Activated naive CD8-positive, alpha-beta T cell treated with anti-CD3 and anti-CD28 coated beads, Interleukin-2, amount 10 ng/mL, durations not matched to agents 7 days and 5 days (primary cell): Measurements from ENCODE around the gene RNF152. TPM values are rescaled to one million over a fixed set of nuclear protein-coding genes. Genes with fewer than 3 reads are reported as not detected.

ENCODE experiments used
- ATAC-seq: fragments of 150-1000 bp; cut with Tn5 transposase; one replicate; pipeline ENCODE4 v1.10.0; 2021; ENCODE audit warnings: low read depth, moderate library complexity
- POLR2A ChIA-PET: fragments of 350-600 bp; sonication (Branson Sonifier 250); formaldehyde crosslinking; loops from one replicate; lab custom pipeline; 2021; ENCODE audit warnings: antibody characterized with exemption; lab: Charles Lee
- DNase-seq: peaks from one replicate; pipeline ENCODE4 v3.0.0; 2021
- H3K27ac Mint-ChIP-seq: one replicate; pipeline ENCODE4 v1.8.0; 2022; ENCODE audit warnings: mild to moderate bottlenecking, mixed read lengths
- H3K27me3 Mint-ChIP-seq: one replicate; pipeline ENCODE4 v1.8.0; 2022; ENCODE audit warnings: mild to moderate bottlenecking, moderate library complexity, mixed read lengths
- H3K36me3 Mint-ChIP-seq: one replicate; pipeline ENCODE4 v1.8.0; 2021; ENCODE audit warnings: mild to moderate bottlenecking, mixed read lengths
- H3K4me1 Mint-ChIP-seq: one replicate; pipeline ENCODE4 v1.8.0; 2021; ENCODE audit warnings: mixed read lengths
- H3K4me3 Mint-ChIP-seq: one replicate; pipeline ENCODE4 v1.8.0; 2022; ENCODE audit warnings: mild to moderate bottlenecking, moderate library complexity, mixed read lengths
- H3K9me3 Mint-ChIP-seq: one replicate; pipeline ENCODE4 v1.8.0; 2021; ENCODE audit warnings: mixed read lengths
- total RNA-seq, 2 experiments: library from RNA; stranded (reverse); gene quantifications; one replicate each; pipeline ENCODE4 v1.2.3, GENCODE V29; 2021

Gene RNF152
- total RNA-seq, 2 experiments from 2014 or later, result 0.17 to 0.23 TPM

GRCh38 chr18:61890344-61890743 lies 2.5 kb downstream of the RNF152 start:
- no peak for ATAC-seq
- POLR2A ChIA-PET, result no interaction called here
- Mint-ChIP-seq H3K9me3 (no peaks in the 10 kb centered on the region), H3K4me1 (peaks cover 10% of the 10 kb centered on the region), H3K4me3 (no peak overlapping the region), H3K27ac (no peak overlapping the region), H3K27me3 (peaks cover 36% of the 10 kb centered on the region), H3K36me3 (no peaks in the 10 kb centered on the region)
- DNase-seq, result no peak

GRCh38 chr18:61889541-61889940 lies 3.3 kb downstream of the RNF152 start:
- Mint-ChIP-seq H3K36me3 (no peaks in the 10 kb centered on the region), H3K4me1 (peaks cover 8% of the 10 kb centered on the region), H3K27me3 (peaks cover 30% of the 10 kb centered on the region), H3K9me3 (no peaks in the 10 kb centered on the region), H3K4me3 (no peak overlapping the region), H3K27ac (no peak overlapping the region)
- ATAC-seq (no peak), DNase-seq (no peak)
- POLR2A ChIA-PET, result no interaction called here

DNA sequence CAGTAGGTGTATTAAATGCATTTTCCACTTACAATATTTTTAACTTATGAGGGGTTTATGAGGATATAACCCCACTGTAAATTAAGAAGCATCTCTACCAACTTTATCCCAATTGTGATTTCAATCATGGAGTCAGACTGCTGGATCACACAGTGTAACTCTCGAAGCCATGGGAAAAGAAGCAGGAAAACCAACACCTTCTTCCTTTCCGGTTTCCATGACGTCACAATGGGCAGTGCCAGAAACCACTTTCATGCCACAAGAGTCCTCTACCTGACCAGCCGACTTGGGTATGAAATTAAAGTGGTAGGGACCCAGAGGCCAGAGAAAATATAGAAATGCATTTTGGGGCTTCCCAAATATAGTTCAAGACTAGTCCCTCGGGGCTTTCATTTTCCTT lies 4.2 kb downstream of the RNF152 start:
- DNase-seq (no peak), ATAC-seq (no peak)
- Mint-ChIP-seq H3K27ac (no peak overlapping the region), H3K27me3 (peaks cover 31% of the 10 kb centered on the region), H3K9me3 (no peaks in the 10 kb centered on the region), H3K36me3 (no peaks in the 10 kb centered on the region), H3K4me3 (no peak overlapping the region), H3K4me1 (peaks cover 8% of the 10 kb centered on the region)
- POLR2A ChIA-PET, result no interaction called here

GRCh38 chr18:61887838-61888237 lies 5.0 kb downstream of the RNF152 start:
- H3K4me1 Mint-ChIP-seq, result peaks cover 5% of the 10 kb centered on the region
- H3K4me3 Mint-ChIP-seq, result no peak overlapping the region
- H3K9me3 Mint-ChIP-seq, result no peaks in the 10 kb centered on the region
- peaks cover 25% of the 10 kb centered on the region for H3K27me3 Mint-ChIP-seq
- no peak overlapping the region for H3K27ac Mint-ChIP-seq
- ATAC-seq (no peak), DNase-seq (no peak)
- no peaks in the 10 kb centered on the region for H3K36me3 Mint-ChIP-seq
- POLR2A ChIA-PET, result no interaction called here

GRCh38 chr18:61883547-61883946 lies 9.3 kb downstream of the RNF152 start:
- ATAC-seq (no peak), DNase-seq (no peak)
- H3K27me3 Mint-ChIP-seq, result peaks cover 13% of the 10 kb centered on the region
- POLR2A ChIA-PET, result no interaction called here
- peaks cover 4% of the 10 kb centered on the region for H3K4me1 Mint-ChIP-seq
- H3K27ac Mint-ChIP-seq, result no peak overlapping the region
- no peak overlapping the region for H3K4me3 Mint-ChIP-seq
- no peaks in the 10 kb centered on the region for H3K36me3 Mint-ChIP-seq
- H3K9me3 Mint-ChIP-seq, result no peaks in the 10 kb centered on the region

- ATAC-seq (no peak), DNase-seq (no peak)
- peaks cover 13% of the 10 kb centered on the region for H3K27me3 Mint-ChIP-seq
- H3K27ac Mint-ChIP-seq, result no peak overlapping the region
- no peaks in the 10 kb centered on the region for H3K9me3 Mint-ChIP-seq
- no peak overlapping the region for H3K4me3 Mint-ChIP-seq
- no peaks in the 10 kb centered on the region for H3K4me1 Mint-ChIP-seq
- no peaks in the 10 kb centered on the region for H3K36me3 Mint-ChIP-seq
- POLR2A ChIA-PET, result no interaction called here
Measured at GRCh38 chr18:61882296-61883004, 10.4 kb downstream of the RNF152 start.

- Mint-ChIP-seq H3K27ac (no peak overlapping the region), H3K27me3 (peaks cover 8% of the 10 kb centered on the region), H3K4me3 (no peak overlapping the region), H3K4me1 (peaks cover 5% of the 10 kb centered on the region), H3K9me3 (no peaks in the 10 kb centered on the region), H3K36me3 (no peaks in the 10 kb centered on the region)
- ATAC-seq, result no peak
- POLR2A ChIA-PET, result no interaction called here
- DNase-seq, result no peak
Measured at GRCh38 chr18:61876899-61877298, 15.9 kb downstream of the RNF152 start.

DNA sequence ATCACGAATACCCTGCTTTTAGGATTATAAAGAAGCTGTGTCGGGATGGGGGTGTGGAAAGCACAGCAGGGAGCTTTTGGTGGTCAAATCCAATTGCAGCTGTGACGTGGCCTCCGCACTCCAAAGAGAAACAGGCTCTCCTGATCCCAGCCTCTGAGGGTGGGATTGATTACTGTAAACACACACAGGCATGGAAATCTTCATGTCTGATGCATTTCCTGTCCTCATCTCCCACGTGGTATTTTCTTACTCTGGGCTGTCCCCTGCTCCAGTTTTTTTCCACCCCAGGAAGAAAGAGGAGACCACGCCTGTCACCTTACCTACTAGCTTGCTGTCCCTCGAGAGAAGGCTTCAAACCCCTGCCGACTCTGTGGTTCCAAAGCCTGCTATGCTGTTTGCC lies 22.7 kb downstream of the RNF152 start:
- H3K4me3 Mint-ChIP-seq, result no peak overlapping the region
- POLR2A ChIA-PET, result no interaction called here
- H3K9me3 Mint-ChIP-seq, result no peaks in the 10 kb centered on the region
- peaks cover 3% of the 10 kb centered on the region for H3K27me3 Mint-ChIP-seq
- no peak overlapping the region for H3K27ac Mint-ChIP-seq
- H3K4me1 Mint-ChIP-seq, result no peaks in the 10 kb centered on the region
- no peak for DNase-seq
- H3K36me3 Mint-ChIP-seq, result no peaks in the 10 kb centered on the region
- no peak for ATAC-seq

DNA sequence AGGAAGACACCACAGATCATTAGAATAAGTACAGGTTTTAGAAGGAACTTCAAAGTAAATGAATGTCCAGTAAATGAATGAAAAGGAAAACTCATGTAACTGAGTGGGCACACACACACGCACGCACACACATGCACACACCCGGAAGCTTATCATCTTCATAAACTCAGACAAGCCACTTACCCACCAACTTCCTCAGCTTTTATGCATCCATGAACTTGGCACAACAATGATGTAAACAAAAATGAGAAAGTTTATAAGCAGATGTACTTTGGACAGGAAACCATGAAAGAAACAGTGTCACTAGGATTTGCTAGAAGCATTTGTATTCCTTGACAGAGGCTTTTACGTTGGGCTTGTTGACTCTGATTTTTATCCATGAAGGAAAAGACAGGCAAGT lies 23.2 kb downstream of the RNF152 start:
- H3K4me1 Mint-ChIP-seq, result no peaks in the 10 kb centered on the region
- H3K4me3 Mint-ChIP-seq, result no peak overlapping the region
- H3K9me3 Mint-ChIP-seq, result no peaks in the 10 kb centered on the region
- DNase-seq (no peak), ATAC-seq (no peak)
- no peaks in the 10 kb centered on the region for H3K36me3 Mint-ChIP-seq
- POLR2A ChIA-PET, result no interaction called here
- H3K27me3 Mint-ChIP-seq, result peaks cover 3% of the 10 kb centered on the region
- no peak overlapping the region for H3K27ac Mint-ChIP-seq

DNA sequence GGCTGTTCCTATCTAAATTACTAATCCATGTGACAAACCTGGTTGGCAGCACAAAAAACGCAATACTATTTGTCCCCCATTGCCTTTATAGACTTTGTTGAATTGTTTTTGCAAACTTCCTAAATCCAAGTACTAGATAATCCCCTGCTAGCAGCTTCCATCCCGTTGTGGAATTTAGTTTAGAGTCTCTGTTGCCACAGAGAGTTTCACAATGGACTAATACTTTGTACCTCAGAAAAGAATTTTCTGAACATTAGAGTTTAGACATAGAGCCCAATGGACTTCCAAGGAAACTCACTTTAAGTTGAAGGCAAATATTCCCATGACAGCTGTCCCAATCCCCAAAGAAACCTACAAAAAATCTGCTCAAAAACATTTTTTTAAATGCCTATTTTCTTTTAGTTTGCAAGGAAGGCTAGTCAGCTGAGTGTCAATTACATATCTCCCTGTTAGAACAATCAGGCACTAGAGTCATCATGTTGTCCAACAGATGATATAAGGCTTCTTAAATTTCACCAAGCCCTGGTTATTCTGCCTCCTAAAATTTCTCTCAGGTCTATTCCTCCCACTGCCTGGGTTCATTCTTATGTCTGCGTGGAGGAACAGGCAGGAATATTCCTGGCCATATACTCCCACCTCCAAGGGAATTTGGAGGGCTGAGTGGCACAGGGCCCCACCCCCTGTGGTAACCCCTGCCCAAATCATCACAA lies 27.2 kb downstream of the RNF152 start:
- Mint-ChIP-seq H3K4me3 (no peak overlapping the region), H3K36me3 (no peaks in the 10 kb centered on the region), H3K27me3 (peaks cover 6% of the 10 kb centered on the region), H3K27ac (no peak overlapping the region), H3K9me3 (no peaks in the 10 kb centered on the region), H3K4me1 (no peaks in the 10 kb centered on the region)
- ATAC-seq (no peak), DNase-seq (no peak)
- POLR2A ChIA-PET, result no interaction called here

- DNase-seq (no peak), ATAC-seq (no peak)
- Mint-ChIP-seq H3K9me3 (no peaks in the 10 kb centered on the region), H3K4me1 (no peaks in the 10 kb centered on the region), H3K27me3 (peaks cover 9% of the 10 kb centered on the region), H3K4me3 (no peak overlapping the region), H3K36me3 (no peaks in the 10 kb centered on the region), H3K27ac (no peak overlapping the region)
- POLR2A ChIA-PET, result no interaction called here
Measured at GRCh38 chr18:61861372-61861771, 31.4 kb downstream of the RNF152 start.

DNA sequence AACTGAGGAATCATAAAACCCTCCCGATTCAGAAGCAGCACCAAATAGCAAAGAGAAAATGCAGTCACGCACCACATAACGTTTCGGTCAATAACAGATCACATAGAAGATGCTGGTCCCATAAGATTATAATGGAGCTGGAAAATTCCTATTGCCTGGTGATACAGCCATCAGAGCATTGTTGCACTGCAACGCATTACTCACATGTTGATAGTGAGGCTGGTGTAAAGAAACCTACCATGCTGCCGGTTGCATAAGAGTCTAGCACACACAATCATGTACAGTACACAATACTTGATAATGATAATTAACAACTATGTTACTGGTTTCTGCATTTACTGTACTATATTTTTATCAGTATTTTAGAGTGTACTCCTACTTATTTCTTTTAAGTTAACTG lies 32.5 kb downstream of the RNF152 start:
- H3K27me3 Mint-ChIP-seq, result peaks cover 9% of the 10 kb centered on the region
- ATAC-seq (no peak), DNase-seq (no peak)
- no peaks in the 10 kb centered on the region for H3K4me1 Mint-ChIP-seq
- no peak overlapping the region for H3K4me3 Mint-ChIP-seq
- no peak overlapping the region for H3K27ac Mint-ChIP-seq
- no peaks in the 10 kb centered on the region for H3K36me3 Mint-ChIP-seq
- H3K9me3 Mint-ChIP-seq, result no peaks in the 10 kb centered on the region
- POLR2A ChIA-PET, result no interaction called here

DNA sequence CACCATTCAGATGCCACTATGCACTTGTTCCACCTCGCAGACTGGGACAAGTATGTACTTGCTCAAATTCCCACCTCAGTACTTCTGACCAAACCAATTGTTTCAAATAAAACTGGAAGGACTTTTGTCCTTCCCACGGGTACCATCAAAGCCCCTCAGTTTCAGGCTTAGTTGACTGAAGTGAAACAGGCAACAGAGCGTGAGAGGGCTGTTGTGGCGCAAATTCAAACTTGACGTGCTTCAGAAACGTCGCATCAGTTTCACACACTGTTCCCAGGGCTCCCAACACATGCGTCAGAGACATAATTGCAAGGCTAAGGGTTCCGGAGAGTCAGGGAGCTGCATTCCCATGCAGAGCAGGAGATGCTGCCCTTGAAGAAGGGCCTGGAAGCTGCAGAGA lies 33.7 kb downstream of the RNF152 start:
- H3K4me3 Mint-ChIP-seq, result no peak overlapping the region
- POLR2A ChIA-PET, result no interaction called here
- H3K9me3 Mint-ChIP-seq, result no peaks in the 10 kb centered on the region
- ATAC-seq, result no peak
- peaks cover 9% of the 10 kb centered on the region for H3K27me3 Mint-ChIP-seq
- no peaks in the 10 kb centered on the region for H3K4me1 Mint-ChIP-seq
- DNase-seq, result no peak
- no peak overlapping the region for H3K27ac Mint-ChIP-seq
- H3K36me3 Mint-ChIP-seq, result no peaks in the 10 kb centered on the region

- ATAC-seq, result no peak
- Mint-ChIP-seq H3K27me3 (peaks cover 11% of the 10 kb centered on the region), H3K36me3 (no peaks in the 10 kb centered on the region), H3K4me3 (no peak overlapping the region), H3K4me1 (no peaks in the 10 kb centered on the region), H3K9me3 (no peaks in the 10 kb centered on the region), H3K27ac (no peak overlapping the region)
- POLR2A ChIA-PET, result no interaction called here
- DNase-seq, result no peak
Measured at GRCh38 chr18:61856678-61857077, 36.1 kb downstream of the RNF152 start.
